Stimulated activated CD4-positive, alpha-beta T cell treated with anti-CD3 and anti-CD28 coated beads, Interleukin-4, amount 100 ng/mL, for 48 hours (primary cell): Measurements from ENCODE around the gene CNTNAP3.
"Not testable (repeated sequence)": the region's sequence is repeated elsewhere in the genome, so short reads cannot be mapped to it uniquely, and the experiment has no call there.

Experiments used
- DNase-seq, 2 donors: peaks; one replicate each; pipeline ENCODE4 v3.0.0-alpha.2; 2020; ENCODE audit warnings: low read depth in 2 of 2

CNTNAP3 gene

DNA sequence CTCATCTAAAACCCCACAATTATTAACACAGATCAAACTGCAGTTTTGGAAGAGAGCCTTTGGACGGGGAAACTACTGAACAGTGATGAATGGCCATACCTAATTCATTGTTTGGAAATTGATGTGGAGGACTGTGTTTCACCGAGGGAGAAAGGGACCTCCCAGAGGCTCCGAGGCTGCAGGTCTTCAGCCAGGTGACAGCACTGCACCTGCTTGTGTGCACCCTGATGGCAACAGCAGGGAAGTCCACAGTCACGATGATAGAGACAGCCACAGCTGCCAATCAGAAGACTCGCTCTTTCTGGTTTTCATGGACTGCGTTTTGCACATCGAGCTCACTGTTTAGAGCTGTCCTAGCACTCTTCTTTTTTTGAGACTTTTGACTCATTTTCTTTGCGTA is 214.4 kb downstream of the CNTNAP3 start:
- DNase-seq: not testable (repeated sequence)

DNA sequence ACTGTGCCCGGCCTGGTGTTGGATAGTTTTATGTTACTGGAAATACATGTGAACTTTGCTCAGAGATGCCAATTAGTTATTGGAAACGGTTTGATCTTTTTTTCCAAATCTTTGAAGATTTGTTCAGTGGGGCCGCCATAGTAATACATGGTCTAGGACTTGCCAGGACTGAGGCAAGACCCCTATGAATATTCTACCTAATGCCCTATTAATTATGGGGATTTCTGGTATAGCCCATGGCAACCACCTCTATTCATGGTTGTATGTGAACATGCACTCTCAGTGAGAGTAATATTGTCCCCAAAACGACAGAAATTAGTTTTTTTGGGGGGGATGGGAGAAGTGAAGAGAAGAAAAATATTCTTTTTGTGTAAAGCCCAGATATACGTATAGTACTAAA is 220.3 kb downstream of the CNTNAP3 start:
- DNase-seq: not testable (repeated sequence)

DNA sequence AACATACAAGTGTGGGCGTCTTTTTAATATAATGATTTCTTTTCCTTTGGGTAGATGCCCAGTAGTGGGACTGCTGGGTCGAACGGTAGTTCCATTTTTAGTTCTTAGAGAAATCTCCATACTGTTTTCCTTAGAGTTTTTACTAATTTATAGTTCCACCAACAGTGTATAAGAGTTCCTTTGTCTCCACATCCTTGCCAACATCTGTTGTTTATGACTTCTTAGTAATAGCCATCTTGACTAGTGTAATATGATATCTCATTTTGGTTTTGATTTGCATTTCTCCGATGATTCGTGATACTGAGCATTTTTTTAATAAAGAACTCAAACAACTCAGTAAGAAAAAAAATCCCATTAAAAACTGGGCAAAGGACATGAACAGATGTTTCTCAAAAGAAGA is 225.0 kb downstream of the CNTNAP3 start:
- DNase-seq: not testable (repeated sequence)

DNA sequence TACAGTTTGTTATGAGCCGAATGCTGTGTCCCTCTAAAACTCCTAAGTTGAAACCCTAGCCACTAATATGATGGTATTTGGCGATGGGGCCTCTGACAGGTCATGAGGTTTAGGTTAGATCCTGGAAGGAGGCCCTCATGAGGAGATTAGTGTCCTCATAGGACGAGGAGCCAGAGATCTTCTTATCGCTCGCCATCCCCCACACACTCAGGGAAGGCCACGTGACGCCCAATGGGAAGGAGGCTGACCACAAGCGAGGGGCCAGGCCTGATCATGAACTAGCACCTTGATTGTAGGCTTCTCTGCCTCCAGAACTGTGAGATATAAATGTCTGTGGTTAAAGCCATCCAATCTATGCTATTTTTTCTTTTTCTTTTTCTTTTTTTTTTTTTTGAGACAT is 233.5 kb downstream of the CNTNAP3 start:
- not testable (repeated sequence) for DNase-seq

DNA sequence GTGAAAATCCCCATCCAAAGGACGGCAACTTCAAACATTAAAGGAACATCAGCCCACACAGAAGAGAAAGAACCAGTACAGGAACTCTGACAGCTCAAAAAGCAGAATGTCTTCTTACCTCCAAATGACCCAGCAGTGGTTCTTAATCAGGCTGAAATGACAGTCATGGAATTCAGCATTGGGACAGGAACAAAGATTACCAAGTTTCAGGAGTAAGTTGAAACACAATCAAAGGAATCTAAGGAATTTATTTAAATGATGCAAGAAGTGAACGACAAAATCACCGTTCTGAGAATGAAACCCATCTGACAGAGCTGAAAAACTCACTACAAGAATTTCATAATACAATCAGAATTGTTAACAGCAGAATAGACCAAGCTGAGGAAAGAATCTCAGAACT is 241.1 kb downstream of the CNTNAP3 start:
- DNase-seq: not testable (repeated sequence)

DNA sequence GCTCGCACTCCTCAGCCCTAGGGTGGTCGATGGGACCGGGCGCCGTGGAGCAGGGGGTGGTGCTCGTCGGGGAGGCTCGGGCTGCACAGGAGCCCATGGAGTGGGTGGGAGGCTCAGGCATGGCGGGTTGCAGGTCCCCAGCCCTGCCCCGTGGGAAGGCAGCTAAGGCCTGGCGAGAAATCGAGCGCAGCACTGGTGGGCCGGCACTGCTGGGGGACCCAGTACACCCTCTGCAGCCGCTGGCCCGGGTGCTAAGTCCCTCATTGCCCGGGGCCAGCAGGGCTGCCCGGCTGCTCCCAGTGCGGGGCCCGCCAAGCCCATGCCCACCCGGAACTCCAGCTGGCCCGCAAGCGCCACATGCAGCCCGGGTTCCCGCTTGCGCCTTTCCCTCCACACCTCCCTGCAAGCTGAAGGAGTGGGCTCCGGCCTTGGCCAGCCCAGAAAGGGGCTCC is 245.6 kb downstream of the CNTNAP3 start:
- not testable (repeated sequence) for DNase-seq

DNA sequence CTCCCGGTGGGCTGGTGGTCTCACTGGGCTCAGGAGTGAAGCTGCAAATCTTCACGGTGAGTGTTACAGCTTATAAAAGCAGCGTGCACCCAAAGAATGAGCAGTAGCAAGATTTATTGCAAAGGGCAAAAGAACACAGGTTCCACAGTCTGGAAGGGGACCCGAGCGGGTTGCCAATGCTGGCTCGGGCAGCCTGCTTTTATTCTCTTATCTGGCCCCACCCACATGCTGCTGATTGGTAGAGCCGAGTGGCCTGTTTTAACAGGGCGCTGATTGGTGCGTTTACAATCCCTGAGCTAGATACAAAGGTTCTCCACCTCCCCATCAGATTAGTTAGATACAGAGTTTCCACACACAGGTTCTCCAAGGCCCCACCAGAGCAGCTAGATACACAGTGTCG is 246.2 kb downstream of the CNTNAP3 start:
- not testable (repeated sequence) for DNase-seq

DNA sequence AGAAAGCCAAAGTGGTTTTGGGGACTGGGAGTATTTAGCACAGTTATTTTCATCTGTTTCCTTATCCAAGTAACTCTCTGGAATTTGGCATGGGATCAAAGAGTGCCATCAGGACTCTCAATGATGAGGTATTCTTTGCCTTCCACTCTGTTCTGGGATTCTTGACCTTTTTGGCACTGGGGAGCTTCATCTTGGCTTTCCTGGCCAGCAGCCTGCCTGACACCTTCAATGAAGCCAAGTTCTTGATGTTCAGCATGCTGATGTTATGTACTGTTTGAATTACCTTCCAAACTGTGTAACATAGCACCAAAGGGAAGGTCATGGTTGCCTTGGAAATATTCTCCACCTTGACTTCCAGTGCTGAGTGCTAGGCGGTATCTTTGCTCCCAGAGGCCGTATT is 248.8 kb downstream of the CNTNAP3 start:
- DNase-seq: not testable (repeated sequence)

DNA sequence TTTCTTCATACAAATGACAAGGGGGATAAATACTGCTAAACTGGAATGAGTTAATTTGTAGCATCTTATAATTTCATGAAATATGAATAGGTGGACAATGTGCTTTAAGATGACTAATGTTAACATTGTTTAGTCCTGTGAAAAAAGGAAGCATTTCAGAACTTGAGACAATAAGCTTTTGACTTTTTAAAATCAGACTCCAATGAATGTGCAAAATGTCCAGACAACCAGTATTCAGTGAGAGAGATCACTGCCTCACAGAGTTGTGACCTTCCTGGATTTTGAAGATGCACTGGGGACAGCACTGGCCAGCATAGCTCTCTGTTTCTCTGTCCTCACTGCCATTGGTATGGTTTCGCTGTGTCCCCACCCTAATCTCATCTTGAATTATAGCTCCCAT is 249.7 kb downstream of the CNTNAP3 start:
- not testable (repeated sequence) for DNase-seq

DNA sequence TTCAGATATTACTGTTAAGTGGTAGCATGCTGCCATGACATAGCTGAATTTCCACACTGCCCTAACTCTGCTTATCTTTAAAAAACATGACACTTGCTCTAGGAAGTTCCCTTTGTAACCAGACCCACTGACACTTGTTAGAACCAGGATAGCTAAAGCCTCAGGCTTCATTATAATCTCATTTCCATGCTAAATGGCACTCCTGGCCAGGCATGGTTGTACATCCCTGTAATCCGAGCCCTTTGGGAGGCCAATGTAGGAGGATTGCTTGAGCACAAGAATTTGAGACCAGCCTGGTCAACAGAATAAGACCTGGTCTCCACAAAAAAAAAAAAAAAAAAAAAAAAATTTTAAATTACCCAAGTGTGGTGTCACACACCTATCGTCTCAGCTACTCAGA is 254.1 kb downstream of the CNTNAP3 start:
- DNase-seq: not testable (repeated sequence)

DNA sequence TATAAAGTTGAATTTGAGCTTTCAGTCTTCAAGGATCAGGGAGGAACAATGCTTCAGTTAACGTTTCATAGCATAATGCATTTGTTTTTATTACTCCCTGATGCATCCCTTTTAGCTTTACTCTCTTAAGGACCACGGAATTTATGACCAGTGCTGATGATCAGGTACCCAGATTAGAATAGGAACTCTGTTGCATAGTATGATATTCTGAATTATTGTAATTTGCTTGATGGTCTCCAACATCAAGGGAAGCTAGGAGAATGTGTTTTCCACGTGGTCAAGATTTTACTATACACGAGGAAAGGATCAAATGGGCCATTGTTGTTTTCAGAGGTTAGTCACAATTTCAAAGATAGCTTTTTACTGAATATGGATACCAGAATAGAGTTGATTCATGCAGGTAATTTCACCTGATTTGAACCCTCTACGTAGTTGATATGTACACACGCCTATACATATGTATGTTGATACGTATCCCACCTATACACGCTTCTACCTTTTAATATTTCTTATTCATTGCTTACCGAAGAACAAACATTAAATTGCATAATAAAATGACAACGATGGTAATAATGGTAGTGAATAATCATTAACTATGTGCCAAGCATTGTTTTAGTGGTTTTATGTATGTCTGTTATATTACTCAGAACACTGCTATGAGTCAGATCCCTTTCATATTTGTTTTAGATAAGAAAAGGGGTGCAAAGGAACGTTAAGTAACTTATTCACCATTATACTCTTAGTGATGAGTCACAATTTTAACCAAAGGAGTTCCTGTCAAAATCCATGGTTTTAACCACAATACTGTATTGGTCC is 257.6 kb downstream of the CNTNAP3 start:
- not testable (repeated sequence) for DNase-seq

DNA sequence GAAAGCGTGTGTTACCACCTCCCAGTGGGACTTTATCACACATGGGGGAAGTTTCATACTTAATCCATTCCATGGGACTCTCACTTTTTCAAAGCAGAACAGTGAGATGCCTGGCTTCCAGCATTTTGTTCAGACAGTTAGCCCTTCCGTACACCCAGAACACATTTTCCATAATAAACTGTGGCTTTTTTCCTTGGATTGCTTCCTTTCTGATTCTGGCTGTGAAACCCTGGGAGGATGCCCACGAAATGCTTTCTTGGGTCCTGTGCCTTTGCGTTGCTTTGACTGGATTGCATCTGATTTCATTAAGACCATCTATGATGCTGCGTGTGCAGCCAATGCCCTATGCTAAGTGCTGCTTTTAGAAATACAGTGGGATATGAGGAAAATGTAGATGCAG is 259.1 kb downstream of the CNTNAP3 start:
- DNase-seq: not testable (repeated sequence)

DNA sequence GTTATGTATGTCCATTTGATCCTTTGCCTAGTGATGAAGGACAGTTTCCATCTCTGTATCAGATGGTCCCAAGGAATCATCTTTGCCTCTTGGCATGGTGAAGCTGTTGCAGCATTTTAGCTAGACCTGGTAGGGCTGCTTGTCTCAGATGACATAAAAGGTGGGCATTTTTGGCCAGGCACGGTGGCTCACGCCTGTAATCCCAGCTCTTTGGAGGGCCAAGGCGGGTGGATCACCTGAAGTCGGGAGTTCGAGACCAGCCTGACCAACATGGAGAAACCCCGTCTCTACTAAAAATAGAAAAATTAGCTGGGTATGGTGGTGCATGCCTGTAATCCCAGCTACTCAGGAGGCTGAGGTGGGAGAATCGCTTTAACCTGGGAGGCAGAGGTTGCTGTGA is 259.8 kb downstream of the CNTNAP3 start:
- DNase-seq: not testable (repeated sequence)

DNA sequence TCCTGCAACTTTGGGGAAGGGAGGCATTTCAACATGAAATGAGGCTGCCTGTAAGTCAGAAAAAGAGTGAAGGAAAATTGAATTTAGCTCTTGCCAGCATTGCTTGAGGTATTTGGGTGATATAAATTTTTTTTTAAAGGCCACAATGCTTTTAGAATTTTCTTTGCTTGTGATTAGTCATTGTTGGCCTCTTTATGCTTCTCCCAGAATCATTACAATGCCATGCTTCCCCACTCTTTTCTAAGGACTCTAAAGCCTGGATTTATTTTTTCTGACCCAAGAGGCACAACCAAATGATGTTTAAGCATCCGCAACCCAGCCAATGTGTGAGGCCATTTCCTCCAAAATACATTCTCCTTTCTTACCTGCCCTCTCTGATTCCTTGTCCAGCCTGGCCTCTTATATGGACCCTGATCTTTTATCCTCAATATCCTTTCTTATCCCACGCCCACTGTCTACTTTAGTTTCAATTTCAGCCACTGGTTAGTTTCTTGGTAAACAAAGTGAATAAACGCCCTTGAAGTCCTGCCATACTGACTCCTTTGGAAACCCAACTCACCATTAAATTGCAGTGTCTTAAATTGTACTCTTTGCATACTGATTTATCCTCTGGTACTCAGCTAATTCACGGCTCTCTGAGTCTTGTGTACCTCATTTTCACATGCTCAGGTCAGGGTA is 261.9 kb downstream of the CNTNAP3 start:
- not testable (repeated sequence) for DNase-seq
